Activated CD4-positive, alpha-beta T cell treated with anti-CD3 and anti-CD28 coated beads, Interleukin-2, amount 10 ng/mL, durations not matched to agents 24 days and 14 days (primary cell): Measurements from ENCODE around the gene AMIGO2. TPM values are rescaled to one million over a fixed set of nuclear protein-coding genes. Genes with fewer than 3 reads are reported as not detected.

Experiments used
- DNase-seq: peaks from one replicate; pipeline ENCODE4 v3.0.0; 2022
- H3K27ac Mint-ChIP-seq: one replicate; pipeline ENCODE4 v1.8.0; 2022; ENCODE audit warnings: mild to moderate bottlenecking, mixed read lengths
- H3K27me3 Mint-ChIP-seq: one replicate; pipeline ENCODE4 v1.8.0; 2022; ENCODE audit warnings: mixed read lengths
- H3K36me3 Mint-ChIP-seq: one replicate; pipeline ENCODE4 v1.8.0; 2022; ENCODE audit warnings: low read depth, mild to moderate bottlenecking, mixed read lengths
- H3K4me1 Mint-ChIP-seq: one replicate; pipeline ENCODE4 v1.8.0; 2021; ENCODE audit warnings: mixed read lengths
- H3K4me3 Mint-ChIP-seq: one replicate; pipeline ENCODE4 v1.8.0; 2022; ENCODE audit warnings: mild to moderate bottlenecking, moderate library complexity, mixed read lengths
- H3K9me3 Mint-ChIP-seq: one replicate; pipeline ENCODE4 v1.8.0; 2021; ENCODE audit warnings: mixed read lengths
- intact Hi-C: fragments of 100-400 bp; cut with micrococcal nuclease; formaldehyde crosslinking; loops from one replicate; pipeline ENCODE4 v1.15.1; 2023
- total RNA-seq: library from RNA; stranded (reverse); gene quantifications from 2 replicates; pipeline ENCODE4 v1.2.3, GENCODE V29; 2022

AMIGO2 gene
- total RNA-seq, 1 donor from 2014 or later, result 13.6 TPM

DNA sequence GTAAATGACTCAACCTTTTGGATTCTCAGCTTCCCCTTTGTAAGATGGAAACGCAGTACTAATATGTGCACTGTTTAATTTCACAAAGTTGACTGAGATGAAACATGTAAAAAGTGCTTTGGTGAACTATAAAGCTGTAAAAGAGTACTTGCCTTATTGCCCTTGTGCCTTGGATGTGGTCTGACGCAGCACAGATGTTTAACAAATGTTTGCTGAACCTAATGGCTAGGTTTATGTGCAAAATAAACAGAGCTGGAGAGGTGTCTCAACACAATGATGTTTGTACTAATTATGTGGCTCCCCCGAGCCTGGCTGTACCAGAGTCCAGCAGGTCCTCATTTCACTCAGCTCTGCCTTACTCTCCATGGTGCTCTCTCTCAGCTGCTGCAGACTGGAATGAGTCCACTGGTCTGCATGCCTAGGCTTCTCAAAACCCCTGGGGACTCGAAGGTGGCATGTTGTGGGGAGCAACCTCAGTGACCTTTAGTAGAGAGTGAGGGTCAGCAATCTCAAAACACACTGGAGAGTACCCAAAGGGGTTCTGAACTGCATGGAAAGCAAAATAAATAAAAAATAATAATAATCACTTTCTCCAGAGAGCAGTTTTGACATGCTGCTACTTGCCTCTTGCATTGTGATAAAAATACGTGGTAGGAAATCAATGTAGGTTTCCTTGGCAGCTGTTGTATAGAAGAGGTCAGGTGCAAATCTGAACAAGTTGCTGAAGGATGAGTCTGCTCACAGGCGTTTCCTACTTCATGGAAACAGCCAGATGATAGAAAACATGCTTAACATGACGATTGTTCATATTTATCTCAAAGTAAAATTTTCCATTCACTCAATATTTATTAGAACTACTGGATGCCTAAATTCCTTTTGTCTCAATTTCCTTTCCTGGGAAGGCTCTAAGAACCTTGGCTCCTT, 8.5 kb upstream of the AMIGO2 start:
- peaks cover 20% of the 10 kb centered on the region for H3K36me3 Mint-ChIP-seq
- H3K27ac Mint-ChIP-seq, result no peak overlapping the region
- H3K9me3 Mint-ChIP-seq, result peaks cover 4% of the 10 kb centered on the region
- intact Hi-C loops, result loop anchor here (10.0 kb wide), 2 partner anchors 713 to 873 kb away; partner anchors contain the start of gene SLC38A2
- no peaks in the 10 kb centered on the region for H3K27me3 Mint-ChIP-seq
- DNase-seq, result no peak
- H3K4me3 Mint-ChIP-seq, result no peak overlapping the region
- H3K4me1 Mint-ChIP-seq, result peaks cover 26% of the 10 kb centered on the region

DNA sequence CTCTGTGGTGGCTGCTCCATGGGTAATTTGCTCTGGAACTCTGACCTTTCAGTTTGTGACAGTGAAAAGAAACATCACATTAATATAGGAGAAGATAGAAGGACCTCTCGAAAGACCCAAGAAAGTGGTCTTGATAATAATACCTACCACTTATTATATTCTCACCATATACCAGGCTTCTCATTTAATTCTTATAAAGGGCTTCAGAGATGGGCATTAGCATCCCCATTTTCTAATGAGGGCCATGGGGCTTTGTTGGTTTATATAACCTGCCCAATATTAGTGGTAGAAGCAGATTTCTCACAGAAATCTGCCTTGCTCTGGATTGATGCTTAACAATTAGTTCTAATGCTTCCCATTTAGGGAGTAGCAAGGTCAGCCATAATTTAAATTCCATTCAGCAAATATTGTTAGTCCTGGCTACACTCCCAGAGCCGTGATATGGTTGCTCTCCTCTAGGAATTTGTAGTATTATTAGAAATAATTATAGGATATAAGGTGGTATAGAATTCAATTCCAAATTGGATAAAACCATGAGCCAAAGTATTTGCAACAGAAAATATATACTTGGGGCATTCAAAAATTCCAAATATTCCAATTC, 7.4 kb upstream of the AMIGO2 start:
- DNase-seq, result no peak
- no peak overlapping the region for H3K4me3 Mint-ChIP-seq
- intact Hi-C loops, result loop anchor here (10.0 kb wide), 2 partner anchors 712 to 872 kb away; partner anchors contain the start of gene SLC38A2
- H3K27me3 Mint-ChIP-seq, result no peaks in the 10 kb centered on the region
- H3K9me3 Mint-ChIP-seq, result peaks cover 4% of the 10 kb centered on the region
- H3K36me3 Mint-ChIP-seq, result peaks cover 22% of the 10 kb centered on the region
- peaks cover 35% of the 10 kb centered on the region for H3K4me1 Mint-ChIP-seq
- H3K27ac Mint-ChIP-seq, result no peak overlapping the region

- Mint-ChIP-seq H3K4me3 (peak overlapping the region; percentile 42), H3K27ac (peak overlapping the region; percentile 78), H3K9me3 (peaks cover under 1% of the 10 kb centered on the region), H3K4me1 (peaks cover 48% of the 10 kb centered on the region), H3K36me3 (peaks cover 18% of the 10 kb centered on the region), H3K27me3 (no peaks in the 10 kb centered on the region)
- peak; percentile 82 for DNase-seq
- intact Hi-C loops, result loop anchor here (1.0 to 10.0 kb wide), 3 partner anchors 25 to 871 kb away; partner anchors contain the start of gene SLC38A2
These were observed 6.1 kb upstream of the AMIGO2 start for GRCh38 chr12:47085815-47086252.

- peak overlapping the region; percentile 46 for H3K27ac Mint-ChIP-seq
- peaks cover 56% of the 10 kb centered on the region for H3K4me1 Mint-ChIP-seq
- peak overlapping the region; percentile 48 for H3K4me3 Mint-ChIP-seq
- no peaks in the 10 kb centered on the region for H3K9me3 Mint-ChIP-seq
- intact Hi-C loops, result loop anchor here (5.0 to 10.0 kb wide), 4 partner anchors 38 to 869 kb away; partner anchors contain the start of gene SLC38A2
- H3K36me3 Mint-ChIP-seq, result peaks cover 18% of the 10 kb centered on the region
- no peak for DNase-seq
- no peaks in the 10 kb centered on the region for H3K27me3 Mint-ChIP-seq
These were observed 4.4 kb upstream of the AMIGO2 start for GRCh38 chr12:47084172-47084571.

- no peaks in the 10 kb centered on the region for H3K27me3 Mint-ChIP-seq
- H3K4me3 Mint-ChIP-seq, result peak overlapping the region; percentile 23
- peaks cover 65% of the 10 kb centered on the region for H3K4me1 Mint-ChIP-seq
- peak overlapping the region; percentile 7 for H3K27ac Mint-ChIP-seq
- intact Hi-C loops, result loop anchor here (5.0 to 10.0 kb wide), 4 partner anchors 39 to 868 kb away; partner anchors contain the start of gene SLC38A2
- H3K9me3 Mint-ChIP-seq, result no peaks in the 10 kb centered on the region
- no peak for DNase-seq
- peaks cover 23% of the 10 kb centered on the region for H3K36me3 Mint-ChIP-seq
These were observed 3.2 kb upstream of the AMIGO2 start for GRCh38 chr12:47082796-47083621.

DNA sequence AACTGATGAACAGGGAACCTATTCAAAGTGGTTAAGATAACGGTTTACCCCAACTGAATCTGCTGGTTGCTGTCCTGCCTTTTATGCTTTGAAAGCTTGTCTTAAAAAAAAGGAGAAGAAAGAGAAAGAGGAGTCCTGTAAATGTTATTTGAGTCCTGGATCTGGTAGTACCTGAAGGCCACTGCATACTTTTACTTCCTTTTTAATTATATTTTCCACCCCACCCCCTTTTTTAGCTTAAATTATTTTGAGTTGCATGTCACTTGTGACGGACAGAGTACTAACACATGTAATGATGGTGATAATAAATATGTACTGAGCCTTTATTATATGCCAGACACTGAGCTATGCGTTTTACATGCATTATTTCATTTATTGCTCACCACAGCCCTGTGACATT, 2.5 kb upstream of the AMIGO2 start:
- no peak for DNase-seq
- H3K36me3 Mint-ChIP-seq, result peaks cover 30% of the 10 kb centered on the region
- peak overlapping the region; percentile 51 for H3K27ac Mint-ChIP-seq
- intact Hi-C loops, result loop anchor here (5.0 to 10.0 kb wide), 4 partner anchors 40 to 867 kb away; partner anchors contain the start of gene SLC38A2
- no peaks in the 10 kb centered on the region for H3K27me3 Mint-ChIP-seq
- peaks cover 70% of the 10 kb centered on the region for H3K4me1 Mint-ChIP-seq
- H3K9me3 Mint-ChIP-seq, result no peaks in the 10 kb centered on the region
- no peak overlapping the region for H3K4me3 Mint-ChIP-seq

DNA sequence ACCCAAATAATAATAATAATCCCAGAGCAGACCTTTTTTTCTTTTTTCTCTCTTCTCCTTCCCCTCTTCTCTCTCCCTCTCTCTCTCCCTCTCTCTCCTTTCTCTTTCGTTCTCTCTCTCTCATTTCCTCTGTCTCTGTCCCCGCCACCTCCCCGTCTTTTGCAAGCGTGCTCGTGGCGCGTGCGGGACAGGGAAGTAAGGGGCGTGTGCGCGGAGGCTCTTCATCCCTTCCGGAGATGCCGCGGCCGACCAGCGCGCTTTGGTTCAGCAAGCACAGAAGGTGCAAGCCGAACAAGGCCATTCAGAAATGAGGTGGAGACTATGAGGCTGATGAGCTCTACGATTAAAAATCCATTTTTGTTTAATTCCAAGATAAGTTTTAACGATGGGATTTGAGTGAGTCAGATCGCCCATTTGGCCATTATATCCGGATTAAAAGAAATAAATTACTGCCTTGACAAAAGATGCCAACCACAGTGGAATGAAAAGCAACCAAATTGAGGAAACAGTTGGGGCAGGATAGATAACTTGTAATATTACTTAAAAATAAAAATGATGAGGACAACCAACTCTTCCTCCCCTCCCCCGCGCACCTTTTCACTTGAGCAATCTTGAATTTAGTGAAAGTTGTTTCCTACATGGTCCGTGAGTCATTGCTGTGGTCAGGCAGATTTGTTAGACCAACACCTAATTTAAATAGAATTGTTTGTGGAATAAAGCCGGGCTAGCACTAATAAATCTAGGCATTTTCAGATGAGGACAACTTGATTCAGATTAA, 1.2 kb upstream of the AMIGO2 start:
- H3K36me3 Mint-ChIP-seq, result peaks cover 34% of the 10 kb centered on the region
- peaks cover 73% of the 10 kb centered on the region for H3K4me1 Mint-ChIP-seq
- DNase-seq, result peak; percentile 88
- H3K9me3 Mint-ChIP-seq, result no peaks in the 10 kb centered on the region
- no peaks in the 10 kb centered on the region for H3K27me3 Mint-ChIP-seq
- H3K4me3 Mint-ChIP-seq, result peak overlapping the region; percentile 98
- peak overlapping the region; percentile 99 for H3K27ac Mint-ChIP-seq
- intact Hi-C loops, result loop anchor here (2.0 to 10.0 kb wide), 9 partner anchors 41 to 866 kb away; partner anchors contain the start of gene SLC38A2

GRCh38 chr12:47079981-47080724, 394 bp upstream of the AMIGO2 start:
- DNase-seq, result peak; percentile 82
- Mint-ChIP-seq H3K4me3 (peak overlapping the region; percentile 98), H3K27ac (peak overlapping the region; percentile 99), H3K9me3 (no peaks in the 10 kb centered on the region), H3K27me3 (no peaks in the 10 kb centered on the region), H3K36me3 (peaks cover 32% of the 10 kb centered on the region), H3K4me1 (peaks cover 69% of the 10 kb centered on the region)
- intact Hi-C loops, result loop anchor here (1.0 to 10.0 kb wide), 11 partner anchors 42 to 865 kb away; partner anchors contain the start of gene SLC38A2

GRCh38 chr12:47078733-47079467, 859 bp downstream of the AMIGO2 start:
- Mint-ChIP-seq H3K36me3 (peaks cover 32% of the 10 kb centered on the region), H3K9me3 (no peaks in the 10 kb centered on the region), H3K4me1 (peaks cover 58% of the 10 kb centered on the region), H3K4me3 (peak overlapping the region; percentile 98), H3K27me3 (no peaks in the 10 kb centered on the region), H3K27ac (peak overlapping the region; percentile 95)
- intact Hi-C loops, result loop anchor here (1.0 to 2.0 kb wide), 2 partner anchors 46 to 318 kb away; no protein-coding TSS in a partner anchor
- DNase-seq, result peak; percentile 80

- Mint-ChIP-seq H3K27ac (peak overlapping the region; percentile 32), H3K27me3 (no peaks in the 10 kb centered on the region), H3K36me3 (peaks cover 28% of the 10 kb centered on the region), H3K4me1 (peaks cover 49% of the 10 kb centered on the region), H3K9me3 (no peaks in the 10 kb centered on the region), H3K4me3 (peak overlapping the region; percentile 98)
- intact Hi-C loops, result loop anchor here (2.0 kb wide), 1 partner anchor 45 kb away; no protein-coding TSS in a partner anchor
- no peak for DNase-seq
These were observed 1.7 kb downstream of the AMIGO2 start for GRCh38 chr12:47078086-47078395.

DNA sequence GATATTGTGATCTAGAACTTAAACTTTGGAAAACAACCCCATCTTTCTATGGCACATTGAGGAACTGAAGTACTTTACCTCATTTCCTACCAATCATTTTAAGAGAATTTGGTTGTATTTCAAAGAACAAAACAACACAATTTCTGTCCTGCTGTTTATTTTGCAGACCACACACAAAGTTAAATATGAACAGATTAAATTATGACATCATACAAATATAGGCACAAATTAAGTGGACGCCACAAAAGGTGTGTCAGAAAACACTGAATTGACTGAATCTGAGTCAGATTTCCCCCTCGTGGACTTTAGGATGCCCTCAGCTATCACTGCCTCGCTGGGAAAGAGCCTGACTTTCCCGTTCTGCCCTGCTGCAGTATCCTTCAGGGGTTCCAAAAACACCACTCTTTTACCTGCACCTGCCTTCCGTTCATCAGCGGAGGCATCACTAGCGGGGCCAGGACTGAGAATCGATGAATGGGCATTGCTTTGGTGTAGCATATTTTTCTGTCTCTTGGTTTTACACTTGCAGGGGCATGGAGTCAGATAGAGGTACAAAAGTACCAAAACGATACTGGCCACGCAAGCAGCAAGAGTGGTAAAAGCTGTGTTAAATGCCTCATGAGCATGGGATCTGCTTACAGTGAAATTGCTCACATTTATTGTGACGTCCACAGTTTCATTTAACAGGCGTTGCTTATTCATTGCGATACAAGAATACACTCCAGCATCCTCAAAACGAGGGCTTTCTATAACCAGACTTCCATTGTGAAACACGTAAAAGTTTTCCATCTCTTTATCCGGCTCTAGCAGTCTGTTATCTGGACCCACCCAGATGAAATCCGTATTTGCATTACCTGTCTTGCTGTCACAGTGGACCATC, 2.3 kb downstream of the AMIGO2 start:
- peaks cover 43% of the 10 kb centered on the region for H3K4me1 Mint-ChIP-seq

More for the DNA sequence above, 2.3 kb downstream of the AMIGO2 start:
- Mint-ChIP-seq H3K9me3 (no peaks in the 10 kb centered on the region), H3K27ac (no peak overlapping the region), H3K36me3 (peaks cover 24% of the 10 kb centered on the region), H3K4me3 (peak overlapping the region; percentile 98), H3K27me3 (no peaks in the 10 kb centered on the region)
- intact Hi-C loops, result loop anchor here (2.0 kb wide), 1 partner anchor 45 kb away; no protein-coding TSS in a partner anchor
- no peak for DNase-seq
